ENCODE results near the gene ERC2.
"Not testable (repeated sequence)": the region's sequence is repeated elsewhere in the genome, so short reads cannot be mapped to it uniquely, and the experiment has no call there.

The ERC2 gene

DNA sequence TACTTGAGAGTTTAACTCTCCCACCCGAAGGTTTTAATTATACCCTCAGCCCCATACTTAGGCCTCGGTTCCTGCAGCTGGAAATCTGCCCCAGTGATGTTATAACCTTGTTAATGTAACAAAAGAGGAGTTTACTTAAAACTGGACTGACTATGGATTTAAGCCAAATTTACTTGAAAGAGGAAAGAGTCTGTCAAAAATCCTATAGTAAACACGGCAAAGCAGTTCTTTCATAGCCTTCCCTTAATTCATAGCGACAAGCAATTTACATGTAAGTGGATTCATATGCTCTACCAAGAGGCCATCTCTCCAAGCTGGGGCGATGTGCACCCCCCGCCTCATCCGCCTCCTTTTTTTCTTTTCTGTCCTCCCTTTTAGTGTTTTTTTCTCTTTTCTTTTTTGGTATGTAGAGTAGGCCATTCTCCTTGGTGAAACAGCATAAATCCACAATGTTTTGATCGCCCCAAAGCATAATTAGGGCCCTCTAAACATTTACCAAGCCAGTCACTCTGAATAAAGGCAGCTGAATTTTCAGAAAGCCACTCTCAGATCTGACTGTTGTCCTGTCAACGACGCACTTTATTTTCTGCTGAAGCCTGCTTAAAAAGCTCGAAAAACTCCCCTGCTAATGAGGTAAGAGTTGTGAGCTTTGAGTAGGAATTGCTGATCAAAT is 608.1 kb downstream of the ERC2 start:
- H3K4me3 ChIP-seq (ENCODE audit: low read depth in 1 of 2, low read length in 2 of 2): no peak overlapping the region
- no peaks in the 10 kb centered on the region for H3K9me3 ChIP-seq (ENCODE audit: control insufficient read depth in 1 of 2, low read length in 2 of 2)
- no peak overlapping the region for H3K9ac ChIP-seq (ENCODE audit: low read depth in 1 of 2, low read length in 2 of 2)
- no peaks in the 10 kb centered on the region for H3K4me1 ChIP-seq (ENCODE audit: control insufficient read depth in 1 of 2, insufficient read depth in 2 of 2, low read length in 2 of 2)
- H3K27me3 ChIP-seq (ENCODE audit: control insufficient read depth in 1 of 2, insufficient read depth in 2 of 2, low read length in 2 of 2): no peaks in the 10 kb centered on the region
- no peaks in the 10 kb centered on the region for H3K36me3 ChIP-seq (ENCODE audit: control insufficient read depth in 1 of 2, insufficient read depth in 2 of 2, low read length in 2 of 2)
- no peak overlapping the region for H3K27ac ChIP-seq (ENCODE audit: low read depth, low read length)

DNA sequence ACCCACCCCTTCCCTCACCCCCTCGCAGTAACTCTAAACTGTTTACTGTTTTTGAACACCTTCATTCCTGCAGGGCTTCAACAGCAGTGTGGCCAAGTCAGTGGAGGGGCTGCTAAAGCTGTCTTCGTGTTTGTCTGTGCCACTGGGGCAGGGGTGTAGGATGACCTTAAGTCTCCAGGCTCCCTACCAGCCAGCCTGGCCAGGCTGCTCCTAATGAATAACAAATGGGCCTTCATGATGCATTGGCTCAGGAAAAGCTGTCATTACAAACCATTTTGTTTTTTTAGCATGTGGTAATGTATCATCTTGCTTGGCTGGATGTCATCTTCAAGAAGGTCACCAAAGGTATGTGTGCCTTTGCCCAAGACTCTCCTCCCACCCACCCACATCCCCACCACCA is 609.0 kb downstream of the ERC2 start:
- H3K27me3 ChIP-seq (ENCODE audit: control insufficient read depth in 1 of 2, insufficient read depth in 2 of 2, low read length in 2 of 2): no peaks in the 10 kb centered on the region
- no peak overlapping the region for H3K4me3 ChIP-seq (ENCODE audit: low read depth in 1 of 2, low read length in 2 of 2)
- no peaks in the 10 kb centered on the region for H3K4me1 ChIP-seq (ENCODE audit: control insufficient read depth in 1 of 2, insufficient read depth in 2 of 2, low read length in 2 of 2)
- no peaks in the 10 kb centered on the region for H3K36me3 ChIP-seq (ENCODE audit: control insufficient read depth in 1 of 2, insufficient read depth in 2 of 2, low read length in 2 of 2)
- no peak overlapping the region for H3K9ac ChIP-seq (ENCODE audit: low read depth in 1 of 2, low read length in 2 of 2)
- no peaks in the 10 kb centered on the region for H3K9me3 ChIP-seq (ENCODE audit: control insufficient read depth in 1 of 2, low read length in 2 of 2)
- no peak overlapping the region for H3K27ac ChIP-seq (ENCODE audit: low read depth, low read length)

DNA sequence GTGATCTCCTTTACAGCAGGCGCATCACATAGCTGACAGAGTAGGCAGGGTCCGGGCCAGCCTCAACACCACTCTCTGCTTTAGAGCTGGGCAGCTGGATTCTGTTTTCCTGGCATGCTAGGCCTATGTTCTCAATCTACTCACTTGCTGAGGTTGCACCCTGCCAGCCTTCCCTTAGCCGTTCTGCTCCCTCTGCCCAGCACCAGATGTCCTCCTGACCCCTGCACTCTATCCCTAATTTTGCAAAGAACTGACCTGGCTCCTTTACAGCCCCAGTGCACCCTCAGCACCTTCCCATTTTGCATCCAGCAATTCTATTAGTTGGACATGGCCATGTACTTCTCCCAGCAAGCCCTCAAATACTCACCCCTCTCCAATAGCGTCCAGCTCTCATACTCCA is 609.5 kb downstream of the ERC2 start:
- Histone ChIP-seq H3K4me3 (ENCODE audit: low read depth in 1 of 2, low read length in 2 of 2) (no peak overlapping the region), H3K27me3 (ENCODE audit: control insufficient read depth in 1 of 2, insufficient read depth in 2 of 2, low read length in 2 of 2) (no peaks in the 10 kb centered on the region), H3K9me3 (ENCODE audit: control insufficient read depth in 1 of 2, low read length in 2 of 2) (no peaks in the 10 kb centered on the region), H3K9ac (ENCODE audit: low read depth in 1 of 2, low read length in 2 of 2) (no peak overlapping the region), H3K36me3 (ENCODE audit: control insufficient read depth in 1 of 2, insufficient read depth in 2 of 2, low read length in 2 of 2) (no peaks in the 10 kb centered on the region), H3K4me1 (ENCODE audit: control insufficient read depth in 1 of 2, insufficient read depth in 2 of 2, low read length in 2 of 2) (no peaks in the 10 kb centered on the region), H3K27ac (ENCODE audit: low read depth, low read length) (no peak overlapping the region)

DNA sequence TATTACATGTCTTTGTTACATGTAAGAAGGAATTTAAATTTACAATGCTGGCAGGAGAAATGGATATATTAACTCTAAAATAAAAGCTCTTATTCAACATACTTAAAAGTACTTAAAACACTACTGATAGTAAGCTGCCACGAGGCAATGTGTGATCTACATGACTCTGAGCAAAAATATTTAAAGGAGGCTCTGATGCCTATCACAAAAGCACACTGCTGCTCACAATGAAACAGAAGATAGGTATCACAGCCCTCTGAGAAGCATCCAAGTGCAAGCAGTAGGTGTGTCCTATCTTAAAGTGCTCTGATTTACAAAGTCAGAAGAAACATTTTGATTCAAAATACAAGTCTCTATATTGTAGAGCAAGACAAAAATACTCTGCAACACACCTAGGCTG is 610.0 kb downstream of the ERC2 start:
- H3K27me3 ChIP-seq (ENCODE audit: control insufficient read depth in 1 of 2, insufficient read depth in 2 of 2, low read length in 2 of 2): no peaks in the 10 kb centered on the region
- no peaks in the 10 kb centered on the region for H3K36me3 ChIP-seq (ENCODE audit: control insufficient read depth in 1 of 2, insufficient read depth in 2 of 2, low read length in 2 of 2)
- no peak overlapping the region for H3K4me3 ChIP-seq (ENCODE audit: low read depth in 1 of 2, low read length in 2 of 2)
- H3K27ac ChIP-seq (ENCODE audit: low read depth, low read length): no peak overlapping the region
- no peaks in the 10 kb centered on the region for H3K4me1 ChIP-seq (ENCODE audit: control insufficient read depth in 1 of 2, insufficient read depth in 2 of 2, low read length in 2 of 2)
- no peak overlapping the region for H3K9ac ChIP-seq (ENCODE audit: low read depth in 1 of 2, low read length in 2 of 2)
- H3K9me3 ChIP-seq (ENCODE audit: control insufficient read depth in 1 of 2, low read length in 2 of 2): no peaks in the 10 kb centered on the region

DNA sequence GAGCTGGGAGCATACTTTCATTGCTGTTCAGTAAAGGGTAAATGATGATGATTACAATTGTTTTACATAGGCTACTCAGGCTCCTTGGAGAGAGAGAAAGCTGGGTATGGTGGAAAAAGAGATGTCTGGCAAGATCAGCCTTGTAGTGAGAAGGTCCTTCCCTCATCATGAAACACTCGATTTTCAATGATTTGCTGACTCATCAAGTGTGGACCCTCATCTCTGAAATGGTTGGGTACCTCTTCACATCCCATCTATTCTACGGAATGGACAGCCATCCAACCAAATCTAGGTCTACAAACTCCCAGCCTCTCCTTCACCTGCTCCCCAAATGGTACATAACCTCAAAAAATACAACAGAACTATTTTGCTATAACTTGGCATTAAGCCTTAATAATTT is 610.6 kb downstream of the ERC2 start:
- Histone ChIP-seq H3K9ac (ENCODE audit: low read depth in 1 of 2, low read length in 2 of 2) (no peak overlapping the region), H3K27ac (ENCODE audit: low read depth, low read length) (no peak overlapping the region), H3K36me3 (ENCODE audit: control insufficient read depth in 1 of 2, insufficient read depth in 2 of 2, low read length in 2 of 2) (no peaks in the 10 kb centered on the region), H3K4me1 (ENCODE audit: control insufficient read depth in 1 of 2, insufficient read depth in 2 of 2, low read length in 2 of 2) (no peaks in the 10 kb centered on the region), H3K4me3 (ENCODE audit: low read depth in 1 of 2, low read length in 2 of 2) (no peak overlapping the region), H3K9me3 (ENCODE audit: control insufficient read depth in 1 of 2, low read length in 2 of 2) (no peaks in the 10 kb centered on the region), H3K27me3 (ENCODE audit: control insufficient read depth in 1 of 2, insufficient read depth in 2 of 2, low read length in 2 of 2) (no peaks in the 10 kb centered on the region)

DNA sequence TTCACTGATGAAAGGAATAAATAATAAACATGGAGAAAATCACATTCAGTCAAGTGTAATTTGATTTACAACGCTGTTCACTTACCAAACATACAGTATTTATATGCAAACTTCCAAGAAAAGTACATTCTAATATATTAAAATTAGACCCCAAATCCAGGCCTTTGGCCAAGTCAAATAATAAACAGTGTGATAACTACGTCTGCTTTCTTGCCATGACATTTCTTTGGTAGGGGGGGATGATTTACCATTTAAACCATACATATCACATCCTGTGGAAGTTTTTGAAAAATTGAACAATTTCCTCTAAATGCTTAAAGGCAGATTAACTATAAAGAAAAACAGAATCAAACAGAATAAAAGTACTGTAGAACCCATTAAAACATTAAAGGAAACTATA is 613.0 kb downstream of the ERC2 start:
- Histone ChIP-seq H3K4me1 (ENCODE audit: control insufficient read depth in 1 of 2, insufficient read depth in 2 of 2, low read length in 2 of 2) (no peaks in the 10 kb centered on the region), H3K9ac (ENCODE audit: low read depth in 1 of 2, low read length in 2 of 2) (no peak overlapping the region), H3K36me3 (ENCODE audit: control insufficient read depth in 1 of 2, insufficient read depth in 2 of 2, low read length in 2 of 2) (no peaks in the 10 kb centered on the region), H3K9me3 (ENCODE audit: control insufficient read depth in 1 of 2, low read length in 2 of 2) (no peaks in the 10 kb centered on the region), H3K27me3 (ENCODE audit: control insufficient read depth in 1 of 2, insufficient read depth in 2 of 2, low read length in 2 of 2) (no peaks in the 10 kb centered on the region), H3K4me3 (ENCODE audit: low read depth in 1 of 2, low read length in 2 of 2) (no peak overlapping the region), H3K27ac (ENCODE audit: low read depth, low read length) (no peak overlapping the region)

DNA sequence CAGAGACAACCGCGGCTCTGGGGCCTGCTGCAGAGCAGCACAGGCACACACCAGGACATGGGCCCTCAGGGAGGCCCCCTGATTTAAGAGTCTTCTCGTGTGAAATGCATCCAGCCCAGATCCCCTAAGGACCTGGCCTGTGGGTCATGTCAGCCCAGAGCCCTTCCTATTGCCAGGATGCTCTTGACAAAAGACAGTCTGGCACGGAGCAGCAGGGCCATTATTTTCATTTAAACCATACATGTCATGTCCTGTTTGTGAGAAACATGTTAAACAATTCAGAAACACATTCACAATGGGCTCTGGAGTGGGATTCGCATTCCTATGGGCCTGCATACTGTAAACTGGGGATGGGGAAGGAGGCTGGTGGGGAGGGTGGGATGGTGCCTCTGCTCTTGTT is 613.8 kb downstream of the ERC2 start:
- H3K27me3 ChIP-seq (ENCODE audit: control insufficient read depth in 1 of 2, insufficient read depth in 2 of 2, low read length in 2 of 2): no peaks in the 10 kb centered on the region
- no peak overlapping the region for H3K27ac ChIP-seq (ENCODE audit: low read depth, low read length)
- no peak overlapping the region for H3K9ac ChIP-seq (ENCODE audit: low read depth in 1 of 2, low read length in 2 of 2)
- H3K36me3 ChIP-seq (ENCODE audit: control insufficient read depth in 1 of 2, insufficient read depth in 2 of 2, low read length in 2 of 2): no peaks in the 10 kb centered on the region
- no peak overlapping the region for H3K4me3 ChIP-seq (ENCODE audit: low read depth in 1 of 2, low read length in 2 of 2)
- no peaks in the 10 kb centered on the region for H3K4me1 ChIP-seq (ENCODE audit: control insufficient read depth in 1 of 2, insufficient read depth in 2 of 2, low read length in 2 of 2)
- H3K9me3 ChIP-seq (ENCODE audit: control insufficient read depth in 1 of 2, low read length in 2 of 2): no peaks in the 10 kb centered on the region

DNA sequence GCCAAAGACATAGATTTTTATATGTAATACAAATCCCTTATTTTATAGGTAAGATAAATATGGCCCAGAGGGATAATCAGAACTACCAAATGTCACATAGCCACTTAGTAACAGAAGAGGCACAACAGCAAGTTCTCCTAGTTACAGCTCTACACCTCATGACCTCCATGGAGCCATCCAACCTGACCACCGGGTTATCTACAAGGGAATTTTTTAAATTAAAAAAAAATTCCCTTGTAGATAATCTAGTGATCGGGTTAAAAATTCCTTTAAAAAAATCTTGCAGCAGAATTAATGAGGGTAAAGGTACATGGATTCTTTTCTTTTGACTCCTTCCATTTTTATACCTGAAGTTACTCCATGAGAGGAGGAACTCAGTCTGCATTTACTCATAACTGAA is 615.9 kb downstream of the ERC2 start:
- no peak overlapping the region for H3K27ac ChIP-seq (ENCODE audit: low read depth, low read length)
- H3K27me3 ChIP-seq (ENCODE audit: control insufficient read depth in 1 of 2, insufficient read depth in 2 of 2, low read length in 2 of 2): no peaks in the 10 kb centered on the region
- no peak overlapping the region for H3K4me3 ChIP-seq (ENCODE audit: low read depth in 1 of 2, low read length in 2 of 2)
- H3K9me3 ChIP-seq (ENCODE audit: control insufficient read depth in 1 of 2, low read length in 2 of 2): no peaks in the 10 kb centered on the region
- no peaks in the 10 kb centered on the region for H3K36me3 ChIP-seq (ENCODE audit: control insufficient read depth in 1 of 2, insufficient read depth in 2 of 2, low read length in 2 of 2)
- no peak overlapping the region for H3K9ac ChIP-seq (ENCODE audit: low read depth in 1 of 2, low read length in 2 of 2)
- no peaks in the 10 kb centered on the region for H3K4me1 ChIP-seq (ENCODE audit: control insufficient read depth in 1 of 2, insufficient read depth in 2 of 2, low read length in 2 of 2)

DNA sequence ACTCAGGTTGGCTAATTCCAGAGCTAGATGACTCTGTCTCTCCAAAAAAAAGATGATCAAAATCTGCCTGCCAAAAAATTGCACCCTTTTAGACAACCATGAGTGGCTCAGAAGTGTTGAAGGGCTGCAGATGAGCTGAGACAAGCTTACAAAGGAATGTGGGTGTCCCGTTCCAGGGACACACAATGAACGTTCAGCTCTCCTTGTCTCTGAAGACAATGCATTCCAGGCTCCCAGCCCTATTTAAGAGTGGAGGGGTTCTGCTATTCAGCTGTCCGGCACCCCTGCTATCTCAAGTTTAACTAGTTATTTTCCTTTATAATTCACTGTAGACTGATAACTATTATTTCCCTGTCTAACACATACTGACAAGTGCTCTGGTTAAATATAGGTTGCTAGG is 626.1 kb downstream of the ERC2 start:
- Histone ChIP-seq H3K4me3 (ENCODE audit: low read depth in 1 of 2, low read length in 2 of 2) (no peak overlapping the region), H3K27ac (ENCODE audit: low read depth, low read length) (no peak overlapping the region), H3K9me3 (ENCODE audit: control insufficient read depth in 1 of 2, low read length in 2 of 2) (peaks cover 0 to 5% of the 10 kb centered on the region in 2 donors), H3K9ac (ENCODE audit: low read depth in 1 of 2, low read length in 2 of 2) (no peak overlapping the region), H3K4me1 (ENCODE audit: control insufficient read depth in 1 of 2, insufficient read depth in 2 of 2, low read length in 2 of 2) (no peaks in the 10 kb centered on the region), H3K36me3 (ENCODE audit: control insufficient read depth in 1 of 2, insufficient read depth in 2 of 2, low read length in 2 of 2) (no peaks in the 10 kb centered on the region), H3K27me3 (ENCODE audit: control insufficient read depth in 1 of 2, insufficient read depth in 2 of 2, low read length in 2 of 2) (no peaks in the 10 kb centered on the region)

DNA sequence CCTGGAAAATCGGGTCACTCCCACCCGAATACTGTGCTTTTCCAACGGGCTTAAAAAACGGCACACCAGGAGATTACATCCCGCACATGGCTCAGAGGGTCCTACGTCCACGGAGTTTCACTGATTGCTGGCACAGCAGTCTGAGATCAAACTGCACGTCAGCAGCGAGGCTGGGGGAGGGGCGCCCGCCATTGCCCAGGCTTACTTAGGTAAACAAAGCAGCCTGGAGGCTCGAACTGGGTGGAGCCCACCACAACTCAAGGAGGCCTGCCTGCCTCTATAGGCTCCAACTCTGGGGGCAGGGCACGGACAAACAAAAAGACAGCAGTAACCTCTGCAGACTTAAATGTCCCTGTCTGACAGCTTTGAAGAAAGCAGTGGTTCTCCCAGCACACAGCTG is 636.4 kb downstream of the ERC2 start:
- not testable (repeated sequence) for H3K9me3 ChIP-seq (ENCODE audit: control insufficient read depth in 1 of 2, low read length in 2 of 2); H3K27me3 ChIP-seq (ENCODE audit: control insufficient read depth in 1 of 2, insufficient read depth in 2 of 2, low read length in 2 of 2); H3K36me3 ChIP-seq (ENCODE audit: control insufficient read depth in 1 of 2, insufficient read depth in 2 of 2, low read length in 2 of 2); H3K27ac ChIP-seq (ENCODE audit: low read depth, low read length); H3K9ac ChIP-seq (ENCODE audit: low read depth in 1 of 2, low read length in 2 of 2); H3K4me3 ChIP-seq (ENCODE audit: low read depth in 1 of 2, low read length in 2 of 2); H3K4me1 ChIP-seq (ENCODE audit: control insufficient read depth in 1 of 2, insufficient read depth in 2 of 2, low read length in 2 of 2)

DNA sequence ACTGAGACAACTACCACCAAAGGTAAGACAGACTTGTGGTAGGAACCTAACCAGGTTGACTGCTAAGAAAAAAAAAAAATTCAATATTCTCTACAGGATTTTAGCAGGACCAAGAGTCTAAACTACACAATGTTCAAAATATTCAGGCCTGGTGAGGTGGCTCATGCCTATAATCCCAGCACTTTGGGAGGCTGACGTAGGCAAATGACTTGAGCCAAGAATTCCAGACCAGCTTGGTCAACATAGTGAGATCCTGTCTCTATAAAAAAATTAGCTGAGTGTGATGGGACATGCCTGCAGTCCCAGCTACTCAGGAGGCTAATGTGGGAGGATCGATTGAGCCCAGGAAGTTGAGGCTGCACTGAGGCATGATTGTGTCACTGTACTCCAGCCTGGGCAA is 639.6 kb downstream of the ERC2 start:
- H3K27ac ChIP-seq (ENCODE audit: low read depth, low read length): no peak overlapping the region
- no peak overlapping the region for H3K4me3 ChIP-seq (ENCODE audit: low read depth in 1 of 2, low read length in 2 of 2)
- H3K9ac ChIP-seq (ENCODE audit: low read depth in 1 of 2, low read length in 2 of 2): no peak overlapping the region
- H3K9me3 ChIP-seq (ENCODE audit: control insufficient read depth in 1 of 2, low read length in 2 of 2): no peaks in the 10 kb centered on the region
- H3K36me3 ChIP-seq (ENCODE audit: control insufficient read depth in 1 of 2, insufficient read depth in 2 of 2, low read length in 2 of 2): no peaks in the 10 kb centered on the region
- no peaks in the 10 kb centered on the region for H3K27me3 ChIP-seq (ENCODE audit: control insufficient read depth in 1 of 2, insufficient read depth in 2 of 2, low read length in 2 of 2)
- H3K4me1 ChIP-seq (ENCODE audit: control insufficient read depth in 1 of 2, insufficient read depth in 2 of 2, low read length in 2 of 2): no peaks in the 10 kb centered on the region
